Liver (tissue), 9 donors: ENCODE measurements around the gene TIGD1. TPM values are rescaled to one million over a fixed set of nuclear protein-coding genes. Genes with fewer than 3 reads are reported as not detected.

Experiments used
- DNase-seq: peaks from one replicate; pipeline ENCODE4 v3.0.0-alpha.2; 2017; ENCODE audit warnings: low spot score
- H3K27ac ChIP-seq, 2 donors: one replicate each; pipeline ENCODE4 v1.7.0; 2013; ENCODE audit warnings: inconsistent platforms in 2 of 2, low read length in 2 of 2, control low read depth in 1 of 2, low read depth in 1 of 2, mild to moderate bottlenecking in 1 of 2
- H3K27me3 ChIP-seq, 4 donors: one replicate each; pipeline versions ENCODE4 v1.6.1 to v1.7.0; 2013; ENCODE audit warnings: low read length in 3 of 4, inconsistent platforms in 1 of 4, mild to moderate bottlenecking in 1 of 4, moderate library complexity in 1 of 4; ENCODE audit not compliant: control insufficient read depth in 4 of 4, insufficient read depth in 4 of 4
- H3K36me3 ChIP-seq, 4 donors: one replicate each; pipeline versions ENCODE4 v1.6.1 to v1.7.0; 2013; ENCODE audit warnings: low read length in 3 of 4, mild to moderate bottlenecking in 3 of 4, low read depth in 1 of 4, moderate library complexity in 1 of 4; ENCODE audit not compliant: control insufficient read depth in 4 of 4, insufficient read depth in 3 of 4
- H3K4me1 ChIP-seq, 4 donors: one replicate each; pipeline versions ENCODE4 v1.6.1 to v1.7.0; 2013; ENCODE audit warnings: low read length in 3 of 4, mild to moderate bottlenecking in 3 of 4, moderate library complexity in 1 of 4; ENCODE audit not compliant: control insufficient read depth in 4 of 4, insufficient read depth in 4 of 4
- H3K4me3 ChIP-seq, 3 donors: one replicate each; pipeline versions ENCODE4 v1.6.1 to v1.7.0; 2013; ENCODE audit warnings: low read length in 3 of 3, control low read depth in 1 of 3, low read depth in 1 of 3, mild to moderate bottlenecking in 1 of 3
- H3K9ac ChIP-seq, 2 donors: one replicate each; pipeline ENCODE4 v1.7.0; 2013; ENCODE audit warnings: low read length in 2 of 2, mild to moderate bottlenecking in 2 of 2, moderate library complexity in 2 of 2, control low read depth in 1 of 2, low read depth in 1 of 2
- H3K9me3 ChIP-seq, 4 donors: one replicate each; pipeline versions ENCODE4 v1.6.1 to v1.7.0; 2013; ENCODE audit warnings: low read length in 3 of 4; ENCODE audit not compliant: control insufficient read depth in 4 of 4
- ATF3 ChIP-seq: IDR thresholded peaks from 2 replicates; pipeline ENCODE4 v1.6.1; 2016; ENCODE audit warnings: antibody characterized with exemption
- CTCF ChIP-seq: fragments of 150-350 bp; IDR thresholded peaks from 2 replicates; pipeline ENCODE4 v1.5.1; 2017; ENCODE audit warnings: improper control_type of control experiment, low read depth, low read length; ENCODE audit not compliant: missing input control
- EGR1 ChIP-seq, 2 donors: IDR thresholded peaks; 2 replicates each; pipeline ENCODE4 v1.6.1; 2016 to 2018; ENCODE audit warnings: antibody characterized with exemption in 2 of 2, low read depth in 2 of 2
- FOXA1 ChIP-seq: IDR thresholded peaks from 2 replicates; pipeline ENCODE4 v1.6.1; 2016; ENCODE audit warnings: antibody characterized with exemption
- FOXA2 ChIP-seq: IDR thresholded peaks from 2 replicates; pipeline ENCODE4 v1.6.1; 2016; ENCODE audit warnings: antibody characterized with exemption
- GABPA ChIP-seq, 2 donors: IDR thresholded peaks in 1 of 2; conservative IDR thresholded peaks in 1 of 2; 2 replicates each; pipeline ENCODE4 v1.6.1; 2016; ENCODE audit warnings: antibody characterized with exemption in 2 of 2, mild to moderate bottlenecking in 1 of 2, moderate library complexity in 1 of 2
- HNF4A ChIP-seq, 2 donors: conservative IDR thresholded peaks; 2 replicates each; pipeline ENCODE4 v1.6.1; 2016; ENCODE audit warnings: antibody characterized with exemption in 2 of 2, mild to moderate bottlenecking in 2 of 2
- HNF4G ChIP-seq: IDR thresholded peaks from 2 replicates; pipeline ENCODE4 v1.6.1; 2016; ENCODE audit warnings: antibody characterized with exemption
- JUND ChIP-seq, 2 donors: IDR thresholded peaks; 2 replicates each; pipeline ENCODE4 v1.6.1; 2016; ENCODE audit warnings: antibody characterized with exemption in 2 of 2
- MAX ChIP-seq: IDR thresholded peaks from 2 replicates; pipeline ENCODE4 v1.6.1; 2016; ENCODE audit warnings: antibody characterized with exemption
- NR2F2 ChIP-seq: IDR thresholded peaks from 2 replicates; pipeline ENCODE4 v1.6.1; 2016; ENCODE audit warnings: antibody characterized with exemption
- RAD21 ChIP-seq, 2 donors: IDR thresholded peaks; 2 replicates each; pipeline ENCODE4 v1.6.1; 2016; ENCODE audit warnings: antibody characterized with exemption in 2 of 2, mild to moderate bottlenecking in 2 of 2
- RXRA ChIP-seq, 2 donors: IDR thresholded peaks; 2 replicates each; pipeline ENCODE4 v1.6.1; 2017 to 2018; ENCODE audit warnings: antibody characterized with exemption in 2 of 2, mild to moderate bottlenecking in 1 of 2
- SP1 ChIP-seq: IDR thresholded peaks from 2 replicates; pipeline ENCODE4 v1.6.1; 2018; ENCODE audit warnings: antibody characterized with exemption, mild to moderate bottlenecking
- TAF1 ChIP-seq: conservative IDR thresholded peaks from 2 replicates; pipeline ENCODE4 v1.6.1; 2016; ENCODE audit warnings: antibody characterized with exemption, mild to moderate bottlenecking
- YY1 ChIP-seq: IDR thresholded peaks from 2 replicates; pipeline ENCODE4 v1.6.1; 2016; ENCODE audit warnings: antibody characterized with exemption, mild to moderate bottlenecking
- ZBTB33 ChIP-seq: IDR thresholded peaks from 2 replicates; pipeline ENCODE4 v1.6.1; 2016; ENCODE audit warnings: antibody characterized with exemption
- WGBS: extraction: QIAGEN DNeasy Blood & Tissue Kit; methylation state at CpG from one replicate; pipeline ENCODE4 v1.1.7; 2013; 5-methylcytosine and 5-hydroxymethylcytosine counted together
- polyA plus RNA-seq, 2 donors: library from polyadenylated mRNA; stranded (reverse) in 1 of 2; unstranded in 1 of 2; fragments of 200-250 nt in 1 of 2; fragments of >200 nt in 1 of 2; fragmentation: Nextera tagmentation in 1 of 2; extraction: Ambion mirVana in 1 of 2; gene quantifications; one replicate each; pipeline versions ENCODE4 v1.2.1 to v1.2.3, GENCODE V29; 2013 to 2015
- total RNA-seq, 2 donors: library from RNA; depleted of rRNA; stranded (reverse); fragments of >200 nt; gene quantifications; one replicate each; pipeline ENCODE4 v1.2.3, GENCODE V29; 2014
- donor health status: healthy.
- donor health status: healthy.
- donor health status: healthy.
- donor health status: healthy.
- donor health status: healthy.

Gene TIGD1
- total and polyA plus RNA-seq, 4 donors = 0.50 to 3.0 (median 1.7) TPM

GRCh38 chr2:232569541-232569940 is 19.2 kb upstream of the TIGD1 start:
- Histone ChIP-seq H3K27me3 (no peaks in the 10 kb centered on the region), H3K9me3 (no peaks in the 10 kb centered on the region), H3K4me1 (peaks cover 11 to 33% (median 30%) of the 10 kb centered on the region in 4 donors), H3K27ac (no peak overlapping the region), H3K9ac (no peak overlapping the region), H3K36me3 (peaks cover 7 to 49% (median 40%) of the 10 kb centered on the region in 4 donors), H3K4me3 (no peak overlapping the region)
- DNase-seq = no peak
- TF ChIP-seq JUND (IDR thresholded peaks at IDR 0.05) = no peak
- TF ChIP-seq CTCF = no peak
- no peak for TF ChIP-seq TAF1
- no peak for TF ChIP-seq EGR1 (IDR thresholded peaks at IDR 0.05; ENCODE audit: low read depth in 2 of 2)
- no peak for TF ChIP-seq SP1
- TF ChIP-seq MAX = no peak
- TF ChIP-seq HNF4A (conservative IDR thresholded peaks at IDR 0.05) = no peak
- no peak for TF ChIP-seq ZBTB33
- TF ChIP-seq RAD21 (IDR thresholded peaks at IDR 0.05) = no peak
- no peak for TF ChIP-seq GABPA (IDR thresholded peaks at IDR 0.05 in 1 of 2, conservative IDR thresholded peaks at IDR 0.05 in 1 of 2)
- no peak for TF ChIP-seq ATF3
- no peak for TF ChIP-seq YY1
- TF ChIP-seq RXRA (IDR thresholded peaks at IDR 0.05) = no peak
- TF ChIP-seq FOXA1 = no peak
- no peak for TF ChIP-seq FOXA2
- no peak for TF ChIP-seq HNF4G
- WGBS = 94% methylated on average over 9 of the region's 9 CpGs

- DNase-seq = no peak
- 83% methylated on average over 5 of the region's 5 CpGs for WGBS
- H3K27me3 ChIP-seq = no peaks in the 10 kb centered on the region
- no peak overlapping the region for H3K9ac ChIP-seq
- no peak overlapping the region for H3K27ac ChIP-seq
- no peaks in the 10 kb centered on the region for H3K9me3 ChIP-seq
- TF ChIP-seq CTCF (no peak), TAF1 (no peak), ZBTB33 (no peak), FOXA1 (no peak), GABPA (IDR thresholded peaks at IDR 0.05 in 1 of 2, conservative IDR thresholded peaks at IDR 0.05 in 1 of 2) (no peak), HNF4G (no peak), NR2F2 (no peak), JUND (IDR thresholded peaks at IDR 0.05) (no peak)
- peaks cover 9 to 55% (median 49%) of the 10 kb centered on the region in 4 donors for H3K36me3 ChIP-seq
- no peak overlapping the region for H3K4me3 ChIP-seq
- peaks cover 5 to 20% (median 17%) of the 10 kb centered on the region in 4 donors for H3K4me1 ChIP-seq
Measured at GRCh38 chr2:232568161-232568560, 17.8 kb upstream of the TIGD1 start.
